Activated T-helper 9 cell treated with anti-CD3 and anti-CD28 coated beads, Interleukin-2, amount 50 U/mL, for 16 hours (primary cell): ENCODE measurements around the gene A4GALT.
"Not testable (repeated sequence)": the region's sequence is repeated elsewhere in the genome, so short reads cannot be mapped to it uniquely, and the experiment has no call there.

ENCODE experiments used
- DNase-seq: peaks from one replicate; pipeline ENCODE4 v3.0.0-alpha.2; 2020; ENCODE audit warnings: low read depth

Gene A4GALT

DNA sequence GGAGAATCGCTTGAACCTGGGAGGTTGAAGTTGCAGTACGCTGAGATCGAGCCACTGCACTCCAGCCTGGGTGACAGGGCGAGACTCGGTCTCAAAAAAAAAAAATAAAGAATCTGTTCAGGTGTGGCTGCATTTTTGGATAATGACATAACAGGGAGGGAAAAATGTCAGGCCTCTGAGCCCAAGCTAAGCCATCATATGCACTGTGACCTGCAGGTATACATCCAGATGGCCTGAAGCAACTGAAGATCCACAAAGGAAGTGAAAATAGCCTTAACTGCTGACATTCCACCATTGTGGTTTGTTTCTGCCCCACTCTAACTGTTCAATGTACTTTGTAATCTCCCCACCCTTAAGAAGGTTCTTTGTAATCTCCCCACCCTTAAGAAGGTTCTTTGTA, 19.6 kb upstream of the A4GALT start:
- not testable (repeated sequence) for DNase-seq

DNA sequence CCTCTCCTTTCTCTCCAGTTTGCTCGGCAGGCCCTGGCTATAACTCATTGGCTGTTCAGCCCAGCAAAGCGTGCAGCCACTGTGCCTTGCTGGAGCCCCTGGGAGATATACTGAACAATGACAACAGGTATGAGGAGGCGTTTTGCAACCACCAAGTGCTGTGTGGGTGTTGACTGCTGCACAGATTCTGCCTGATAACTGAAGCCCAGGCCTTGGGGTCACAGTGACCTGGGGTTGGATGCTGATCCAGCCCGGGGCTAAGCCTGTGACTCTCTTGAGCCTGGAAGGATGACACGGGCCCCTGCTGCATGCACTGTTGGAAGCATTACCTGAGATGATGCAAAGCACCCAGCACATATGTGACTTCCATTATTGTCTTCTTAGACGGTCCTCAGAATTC, 13.7 kb upstream of the A4GALT start:
- DNase-seq, result no peak

DNA sequence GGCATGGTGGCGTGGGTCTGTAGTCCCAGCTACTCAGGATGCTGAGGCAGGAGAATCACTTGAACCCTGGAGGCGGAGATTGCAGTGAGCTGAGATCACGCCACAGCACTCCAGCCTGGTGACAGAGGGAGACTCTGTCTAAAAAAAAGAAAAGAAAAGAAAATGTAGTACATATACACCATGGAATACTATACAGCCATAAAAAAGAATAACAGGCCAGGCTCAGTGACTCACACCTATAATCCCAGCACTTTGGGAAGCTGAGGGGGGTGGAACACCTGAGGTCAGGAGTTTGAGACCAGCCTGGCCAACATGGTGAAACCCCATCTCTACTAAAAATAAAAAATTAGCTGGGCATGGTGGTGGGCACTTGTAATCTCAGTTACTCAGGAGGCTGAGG, 12.7 kb upstream of the A4GALT start:
- DNase-seq, result not testable (repeated sequence)

DNA sequence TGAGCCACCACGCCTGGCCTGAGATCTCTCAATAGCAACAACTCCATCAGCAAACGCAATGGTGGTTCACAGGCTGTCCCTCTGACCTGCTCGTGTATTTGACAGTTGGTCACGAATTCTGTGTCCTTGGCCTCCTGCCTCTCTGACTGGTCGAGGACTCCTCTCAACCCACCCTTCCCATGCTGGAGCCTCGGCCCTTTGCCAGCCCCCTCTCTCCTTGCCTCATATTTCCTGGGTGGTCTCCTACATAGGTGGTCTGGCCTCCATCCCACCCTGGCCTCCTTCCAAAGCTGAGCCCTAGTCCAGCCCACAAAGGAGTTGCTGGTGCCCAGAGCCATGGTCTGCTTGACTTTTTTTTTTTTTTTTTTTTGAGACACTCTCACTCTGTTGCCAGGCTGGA, 11.4 kb upstream of the A4GALT start:
- no peak for DNase-seq

DNA sequence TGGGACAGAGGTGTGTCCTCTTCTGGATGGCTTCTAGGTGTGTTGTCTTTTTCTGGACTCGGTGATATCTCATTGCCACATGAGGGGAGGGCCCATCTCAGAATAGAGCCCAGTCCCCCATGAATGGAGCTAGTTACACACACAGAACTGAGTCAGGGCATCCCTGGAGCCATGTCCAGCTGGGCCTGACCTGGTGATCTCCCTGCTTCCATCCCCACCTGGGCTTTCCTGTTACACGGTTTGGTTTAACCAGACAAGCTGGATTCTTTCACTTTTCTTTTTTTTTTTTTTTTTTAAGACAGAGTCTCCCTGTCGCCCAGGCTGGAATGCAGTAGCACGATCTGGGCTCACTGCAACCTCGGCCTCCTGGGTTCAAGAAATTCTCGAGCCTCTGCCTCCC, 6.1 kb upstream of the A4GALT start:
- no peak for DNase-seq

DNA sequence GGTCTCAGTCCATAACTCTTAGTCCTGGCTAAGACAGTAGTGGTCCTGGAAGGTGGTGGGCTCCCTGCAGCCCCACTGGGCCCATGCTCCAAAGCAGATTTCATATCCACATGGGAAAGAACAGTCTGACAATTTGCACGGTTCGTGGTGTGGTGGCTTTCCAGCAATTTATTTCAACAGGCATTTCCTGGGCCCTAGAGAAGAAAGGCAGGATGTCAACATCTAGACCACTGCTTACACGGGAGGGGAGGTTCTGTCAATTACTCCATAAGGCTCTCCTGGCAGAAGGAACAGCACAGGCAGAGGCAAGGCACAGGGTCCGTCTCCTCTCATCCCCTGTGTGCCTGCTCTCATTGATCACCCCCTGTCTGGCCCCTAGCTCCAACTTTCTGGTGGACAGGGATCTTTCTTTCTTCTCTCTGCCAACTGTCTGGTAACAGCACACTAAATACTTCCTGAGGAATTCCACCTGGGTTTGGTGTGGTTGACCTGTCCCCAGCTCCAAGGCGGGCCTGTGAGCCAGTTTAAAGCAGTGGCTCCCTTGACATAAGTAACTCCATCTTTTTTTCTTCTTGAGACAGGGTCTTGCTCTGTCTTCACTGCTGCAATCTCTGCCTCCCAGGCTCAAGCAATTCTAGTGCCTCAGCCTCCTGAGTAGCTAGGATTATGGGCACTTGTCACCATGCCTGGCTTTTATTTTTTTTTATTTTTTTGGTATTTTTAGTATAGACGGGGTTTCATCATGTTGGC, 5.1 kb upstream of the A4GALT start:
- DNase-seq, result no peak

DNA sequence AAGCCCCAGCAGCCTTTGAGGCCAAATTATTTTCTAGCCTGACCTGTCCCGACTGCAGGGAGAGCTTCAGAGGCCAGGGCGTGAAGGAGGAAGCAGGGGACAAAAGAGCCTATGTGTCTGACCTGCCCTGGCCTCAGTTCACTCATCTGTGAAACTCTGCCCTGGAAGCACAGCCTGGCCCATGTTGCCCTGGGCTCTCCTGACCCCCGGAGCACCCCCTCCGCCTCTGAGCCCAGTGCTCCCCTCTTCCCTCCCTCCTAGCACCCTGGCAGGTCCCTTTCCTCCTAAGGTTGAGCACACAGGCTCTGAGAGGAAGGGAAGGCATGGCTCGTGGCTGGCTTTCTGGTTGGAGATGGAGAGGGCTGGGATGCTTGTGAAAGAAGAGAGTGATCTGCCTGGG, 3.4 kb upstream of the A4GALT start:
- no peak for DNase-seq

DNA sequence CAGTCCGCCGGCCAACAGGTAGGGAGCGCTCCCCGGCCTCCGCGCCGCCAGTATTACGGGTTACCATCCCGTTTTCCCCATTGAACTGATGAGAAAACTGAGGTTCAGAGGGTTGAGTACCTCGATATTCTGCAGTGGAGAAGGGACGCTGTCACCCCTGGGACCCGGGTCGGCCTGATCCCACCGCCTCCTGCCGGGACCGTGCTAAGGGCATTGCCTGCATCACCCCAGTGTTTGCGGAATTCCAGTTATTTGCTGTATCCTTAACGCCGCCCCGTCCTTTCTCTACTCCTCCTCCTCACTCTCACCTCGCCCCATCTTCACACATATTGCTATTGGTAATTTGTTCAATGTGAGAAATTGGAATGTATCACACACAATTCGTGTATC, 370 bp upstream of the A4GALT start:
- no peak for DNase-seq

DNA sequence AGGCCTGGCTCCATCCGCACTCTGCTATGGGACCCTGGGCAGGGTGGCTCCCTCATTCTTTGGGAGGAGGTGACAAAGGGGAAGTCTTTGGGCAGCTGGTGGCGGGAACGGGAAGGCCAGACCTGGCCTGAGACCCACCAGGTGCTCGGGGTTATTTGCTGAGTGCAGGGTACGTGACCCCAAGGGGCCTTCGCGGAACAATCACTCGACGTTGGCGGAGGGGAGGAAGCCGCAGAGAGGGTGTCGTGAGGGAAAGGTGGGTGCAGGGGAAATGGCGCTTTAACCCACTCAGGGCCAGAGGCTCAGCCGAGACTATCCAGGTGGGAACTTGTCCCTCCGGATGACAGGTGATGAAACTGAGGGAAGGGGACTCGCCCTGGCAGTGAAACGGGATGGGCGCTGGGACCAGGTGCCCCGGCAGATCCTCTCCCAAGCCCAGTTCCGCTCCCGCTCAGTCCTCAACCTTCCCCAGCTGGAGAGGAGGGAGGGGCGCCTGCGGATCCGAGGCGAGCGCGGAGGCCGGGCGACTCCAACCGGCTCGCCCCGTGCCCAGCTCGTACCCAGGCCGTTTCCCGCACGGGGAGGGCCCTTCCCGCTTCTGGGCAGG, 911 bp downstream of the A4GALT start:
- DNase-seq, result no peak

DNA sequence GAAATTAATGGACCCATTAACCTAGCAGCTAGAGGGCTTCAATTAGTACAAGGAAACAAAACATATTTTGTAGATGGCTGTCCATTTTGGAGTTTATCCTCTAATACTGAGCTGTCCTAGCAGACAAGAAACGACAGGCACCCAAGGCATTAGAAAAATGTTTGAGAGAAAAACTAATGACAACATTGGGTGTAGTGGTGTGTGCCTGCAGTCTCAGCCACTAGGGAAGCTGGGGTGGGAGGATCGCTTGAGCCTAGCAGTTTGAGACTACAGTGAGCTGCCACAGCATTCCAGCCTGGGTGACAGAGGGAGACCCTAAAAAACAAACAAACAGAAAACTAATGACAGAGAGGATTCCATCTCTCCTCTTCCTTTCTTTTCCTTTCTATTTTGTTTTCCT, 1.5 kb downstream of the A4GALT start:
- no peak for DNase-seq

DNA sequence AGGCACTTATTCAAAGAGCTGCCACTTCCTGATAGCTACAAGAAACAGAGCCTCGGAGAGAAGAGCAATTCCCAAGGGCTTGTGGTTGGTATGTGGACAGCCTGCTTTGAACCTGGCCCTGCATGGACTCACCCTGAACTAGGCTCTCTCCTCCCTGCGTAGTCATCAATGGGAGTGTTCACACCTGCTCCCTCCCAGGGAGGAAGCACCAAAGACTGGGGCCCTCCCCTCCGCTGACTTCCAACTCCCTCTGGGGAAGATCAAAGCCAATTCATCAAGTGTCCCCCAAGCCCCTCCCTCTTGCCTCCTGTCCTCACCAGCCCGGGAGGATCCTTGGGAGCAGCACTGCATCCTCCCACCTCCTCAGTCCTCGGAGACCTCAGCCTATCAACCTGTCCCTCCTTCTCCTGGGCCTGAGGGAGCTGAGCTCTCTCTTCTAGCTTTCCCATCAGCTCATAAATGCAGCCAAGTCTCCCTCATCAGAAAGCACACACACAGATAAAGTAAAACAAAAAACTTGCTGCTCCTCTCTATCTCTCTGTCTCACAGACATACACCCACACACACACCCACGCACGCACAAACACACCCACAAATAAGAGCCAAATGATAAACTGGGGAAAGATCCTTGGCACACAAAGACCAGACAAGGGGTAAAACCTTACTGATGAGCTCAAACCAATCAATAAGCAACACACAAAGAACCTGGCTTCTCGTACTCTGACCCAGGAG, 3.3 kb downstream of the A4GALT start:
- DNase-seq, result no peak

DNA sequence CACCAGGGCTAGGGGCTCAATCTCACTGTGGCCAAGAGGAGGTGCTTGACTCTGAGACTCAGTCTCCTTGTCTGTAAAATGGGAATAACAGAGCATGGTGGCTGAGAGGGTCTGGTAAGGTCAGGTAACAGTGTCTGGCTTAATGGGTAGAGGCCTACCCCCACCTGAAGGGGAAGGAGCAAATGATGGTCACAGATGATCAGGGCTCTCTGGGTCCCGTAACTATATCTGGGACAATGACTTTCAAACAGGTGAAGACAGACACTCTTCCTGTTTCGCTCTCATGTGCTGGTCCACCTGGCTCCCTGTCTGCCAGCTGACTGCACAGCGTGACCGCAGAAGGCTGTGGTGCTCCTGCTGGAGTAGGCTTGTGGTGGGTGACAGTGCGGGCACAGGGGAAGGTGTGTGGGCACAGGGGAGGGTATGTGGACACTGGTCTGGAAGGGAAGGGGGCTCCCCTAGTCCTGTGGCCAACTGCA, 4.0 kb downstream of the A4GALT start:
- no peak for DNase-seq

DNA sequence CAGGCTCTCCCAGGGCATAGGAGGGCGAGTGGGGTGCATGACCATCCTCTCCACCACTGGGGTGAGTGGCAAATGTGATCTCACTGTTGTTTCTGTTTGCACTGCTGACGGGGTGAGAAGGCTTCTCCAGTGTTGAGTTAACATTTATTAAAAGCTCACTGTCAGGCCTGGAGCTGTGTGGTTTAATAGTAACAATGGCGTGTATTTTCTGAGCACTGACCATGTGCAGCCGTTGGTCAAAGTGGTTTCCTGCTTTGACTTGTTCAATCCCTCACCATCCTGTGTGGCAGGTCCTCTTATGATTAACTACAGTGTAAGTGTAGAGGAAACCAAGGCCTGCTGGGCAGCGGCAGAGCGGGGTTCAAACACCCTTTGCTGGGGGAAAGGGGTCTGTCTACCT, 4.4 kb downstream of the A4GALT start:
- DNase-seq, result no peak

DNA sequence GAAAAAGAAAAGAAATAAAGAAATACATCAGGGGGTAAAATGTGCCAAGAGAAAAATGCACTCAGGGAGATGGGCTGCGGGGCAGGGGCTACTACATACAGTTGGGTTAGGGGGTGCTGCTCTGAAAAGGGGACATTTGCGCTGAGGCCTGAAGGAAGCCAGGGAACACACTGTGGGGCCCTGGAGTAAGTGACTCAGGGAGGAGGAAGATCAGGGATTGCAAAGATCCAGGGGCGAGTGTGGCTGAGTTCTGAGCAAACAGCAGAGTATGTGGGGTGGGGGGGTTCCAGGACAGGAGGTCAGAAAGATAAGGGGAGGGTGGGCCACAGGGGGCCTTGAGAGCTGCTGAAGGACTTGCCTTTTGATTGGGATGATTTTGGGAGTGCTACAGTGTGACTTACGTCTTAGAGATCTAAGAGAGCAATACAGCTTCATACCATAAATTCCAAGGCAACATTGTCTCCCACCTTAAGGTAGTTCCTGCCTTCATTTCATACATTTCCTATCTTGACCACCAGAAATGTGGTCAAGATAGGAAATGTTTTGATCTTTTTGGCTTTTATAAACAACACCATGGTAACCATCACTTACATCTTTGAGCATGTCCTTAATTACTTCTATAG, 5.8 kb downstream of the A4GALT start:
- DNase-seq, result no peak

DNA sequence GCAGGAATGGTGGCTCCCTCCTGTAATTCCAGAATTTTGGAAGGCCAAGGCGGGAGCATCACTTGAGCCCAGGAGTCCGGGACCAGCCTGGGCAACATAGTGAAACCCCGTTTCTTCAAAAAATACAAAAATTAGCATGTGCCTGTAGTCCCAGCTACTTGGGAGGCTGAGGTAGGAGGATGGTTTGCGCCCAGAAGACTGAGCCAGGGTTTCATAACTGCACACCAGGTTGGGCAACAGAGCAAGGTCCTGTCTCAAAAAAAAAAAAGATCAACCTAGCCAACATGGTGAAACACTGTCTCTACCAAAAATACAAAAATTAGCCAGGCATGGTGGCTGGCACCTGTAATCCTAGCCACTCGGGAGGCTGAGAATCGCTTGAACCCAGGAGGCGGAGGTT, 6.4 kb downstream of the A4GALT start:
- DNase-seq, result no peak

DNA sequence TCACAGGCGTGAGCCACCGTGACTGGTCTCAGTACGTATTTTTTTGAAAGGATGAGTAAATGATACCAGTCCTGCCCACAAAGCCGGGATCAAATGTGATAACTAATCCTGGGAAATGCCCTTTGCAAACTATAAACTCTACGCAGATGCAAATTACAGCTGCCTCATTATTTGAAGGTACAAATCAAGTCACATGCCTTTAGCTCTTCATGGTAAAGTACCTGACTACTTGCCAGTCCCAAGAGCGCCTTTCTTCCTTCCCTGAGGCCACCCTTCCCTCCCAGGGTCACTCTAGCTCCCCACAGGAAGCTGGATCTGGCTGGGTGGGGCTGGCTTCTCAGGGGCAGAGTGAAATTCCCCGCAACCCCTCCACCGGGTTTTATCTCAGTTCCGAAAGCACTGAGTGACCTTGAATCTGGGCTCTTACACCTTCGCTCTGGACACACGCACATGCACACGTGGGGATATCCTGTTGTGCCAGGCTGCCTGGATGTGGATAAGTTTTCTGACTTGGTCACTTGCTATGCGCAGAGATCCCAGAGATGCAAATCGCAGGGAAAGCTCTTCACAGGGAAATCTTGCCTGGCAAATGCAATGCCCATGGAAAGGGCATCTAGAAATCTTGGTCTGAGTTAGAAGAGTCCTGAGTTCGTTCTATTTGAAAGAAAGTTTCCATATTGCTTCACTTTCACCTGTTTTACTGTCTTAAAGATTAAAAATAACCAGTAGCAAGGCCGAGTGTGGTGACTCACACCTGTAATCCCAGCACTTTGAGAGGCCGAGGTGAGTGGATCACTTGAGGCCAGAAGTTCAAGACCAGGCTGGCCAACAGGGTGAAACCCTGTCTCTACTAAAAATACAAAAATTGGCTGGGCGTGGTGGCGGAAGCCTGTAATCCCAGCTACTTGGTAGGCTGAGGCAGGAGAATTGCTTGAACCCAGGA, 8.5 kb downstream of the A4GALT start:
- no peak for DNase-seq

DNA sequence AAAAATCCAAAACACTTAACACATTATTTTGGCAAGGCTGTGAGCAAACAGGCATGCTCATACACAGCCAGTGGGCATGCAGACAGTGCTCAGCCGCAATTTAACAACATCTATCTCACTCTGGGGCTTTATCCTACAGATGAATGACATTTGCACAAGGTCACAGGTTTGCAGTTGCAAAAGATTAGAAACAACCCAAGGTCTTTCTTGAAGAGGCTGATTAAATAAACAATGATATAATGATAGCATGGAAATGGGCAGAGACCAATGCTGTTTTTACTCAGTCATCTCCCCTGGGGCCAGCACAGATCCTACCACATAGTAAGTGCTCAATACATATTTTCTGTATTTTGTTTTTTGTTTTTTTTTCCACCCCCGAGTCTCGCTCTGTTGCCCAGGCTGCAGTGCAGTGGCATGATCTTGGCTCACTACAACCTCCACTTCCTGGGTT, 9.4 kb downstream of the A4GALT start:
- DNase-seq, result no peak

DNA sequence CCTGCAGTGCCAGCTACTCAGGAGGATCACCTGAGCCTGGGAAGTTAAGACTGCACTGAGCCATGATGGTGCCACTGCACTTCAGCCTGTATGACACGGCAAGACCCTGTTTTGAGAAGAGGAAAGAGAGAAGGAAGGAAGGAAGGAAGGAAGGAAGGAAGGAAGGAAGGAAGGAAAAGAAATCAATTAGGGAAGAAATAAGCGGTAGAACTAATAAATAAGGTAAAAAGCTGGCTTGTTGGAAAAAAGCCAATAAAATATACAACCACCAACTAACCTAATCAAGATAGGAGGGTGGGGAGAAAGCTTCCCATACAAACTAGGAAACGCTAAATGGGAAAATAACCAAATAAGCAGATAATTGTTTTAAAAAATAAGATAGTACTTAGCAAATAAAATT, 12.3 kb downstream of the A4GALT start:
- DNase-seq, result no peak

DNA sequence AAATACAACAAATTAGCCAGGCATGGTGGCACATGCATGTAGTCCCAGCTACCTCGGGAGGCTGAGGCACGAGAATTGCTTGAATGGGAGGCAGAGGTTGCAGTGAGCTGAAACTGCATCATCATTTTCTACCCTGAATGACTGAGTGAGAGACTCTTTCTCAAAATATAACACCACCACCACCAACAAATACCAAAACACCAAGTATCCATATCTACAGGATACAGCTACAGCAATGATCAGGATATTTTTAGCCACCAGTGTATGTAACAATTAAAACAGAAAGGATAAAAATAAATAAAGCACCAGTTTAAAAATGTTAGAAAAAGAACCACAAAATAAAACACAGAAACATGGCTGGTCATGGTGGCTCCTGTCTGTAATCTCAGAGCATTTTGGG, 13.2 kb downstream of the A4GALT start:
- no peak for DNase-seq

DNA sequence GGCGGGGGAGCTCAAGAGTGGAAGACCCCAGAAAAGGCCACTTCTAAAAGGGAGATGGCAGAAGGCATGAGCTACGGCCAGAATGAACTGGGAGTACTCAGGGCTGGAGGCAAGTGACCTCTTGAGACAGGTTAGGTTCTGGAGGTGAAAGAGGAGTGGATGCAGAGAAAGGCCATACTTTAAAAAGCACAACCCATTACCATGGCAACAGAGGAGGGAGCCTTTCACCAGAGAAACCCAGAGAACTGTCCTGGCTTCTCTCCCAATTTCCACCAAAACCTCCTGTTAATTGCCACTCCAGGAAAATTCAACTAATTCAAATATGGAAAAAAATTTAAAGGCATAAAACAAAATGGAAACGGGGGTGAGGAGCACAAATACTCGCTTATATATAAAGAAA, 15.8 kb downstream of the A4GALT start:
- no peak for DNase-seq

DNA sequence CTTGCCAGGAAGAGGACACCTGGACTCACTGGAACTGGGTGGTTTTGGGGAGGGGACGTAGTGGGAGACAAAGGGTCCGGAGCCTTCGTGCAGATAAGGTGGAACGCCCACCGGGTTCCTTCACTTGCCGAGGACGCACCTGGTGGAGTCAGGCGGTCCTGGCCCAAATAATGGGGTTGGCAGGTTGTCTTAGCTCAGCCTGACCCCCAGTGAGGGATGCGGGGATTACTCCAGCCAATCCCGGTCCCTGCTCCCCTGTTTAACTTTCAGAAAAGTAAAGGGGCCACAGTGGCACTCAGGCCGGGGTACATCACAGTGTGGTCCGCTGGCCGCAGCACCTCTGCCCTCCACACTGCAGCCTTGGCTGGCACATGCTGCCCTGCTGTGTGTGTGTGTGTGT, 18.0 kb downstream of the A4GALT start:
- no peak for DNase-seq

DNA sequence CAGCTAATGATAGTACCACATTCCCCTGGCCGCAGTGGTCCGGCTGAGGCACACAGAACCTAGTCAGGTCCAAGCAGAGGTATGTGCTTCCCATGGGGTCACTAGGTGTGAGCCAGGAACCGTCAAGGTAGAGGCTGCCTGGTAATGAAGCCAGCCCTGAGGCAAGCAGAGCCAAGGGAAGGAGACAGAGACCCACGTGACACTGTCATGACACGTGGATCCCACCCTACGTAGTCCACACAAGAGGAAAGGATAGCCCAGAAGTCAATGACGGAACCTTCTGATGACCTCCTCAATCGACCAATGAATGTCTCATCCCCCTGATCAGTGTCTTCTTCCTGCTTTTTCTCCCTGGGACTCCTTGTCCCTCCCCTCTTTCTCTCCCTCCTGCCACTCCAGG, 19.0 kb downstream of the A4GALT start:
- DNase-seq, result no peak
